Measurements from ENCODE around the gene CRIP2.

- TF ChIP-seq CTCF (IDR thresholded peaks at IDR 0.05; ENCODE audit: low read depth, low read length, missing input control) (no peak), MAX (IDR thresholded peaks at IDR 0.05) (no peak), GABPA (IDR thresholded peaks at IDR 0.05 in 1 of 2, conservative IDR thresholded peaks at IDR 0.05 in 1 of 2) (no peak), ZBTB33 (IDR thresholded peaks at IDR 0.05) (no peak), HNF4A (conservative IDR thresholded peaks at IDR 0.05) (no peak), REST (IDR thresholded peaks at IDR 0.05) (no peak), ATF3 (IDR thresholded peaks at IDR 0.05) (no peak), HNF4G (IDR thresholded peaks at IDR 0.05) (no peak), EGR1 (IDR thresholded peaks at IDR 0.05; ENCODE audit: low read depth in 2 of 2) (no peak), RAD21 (IDR thresholded peaks at IDR 0.05) (no peak)
These were observed 52.8 kb downstream of the CRIP2 start for GRCh38 chr14:105527381-105527825.

Data from liver (tissue), 3 donors.